ENCODE measurements around the gene ANKRD10. TPM values are rescaled to one million over a fixed set of nuclear protein-coding genes. Genes with fewer than 3 reads are reported as not detected.

Gene ANKRD10
- total RNA-seq, 4 donors from 2014 or later = 97.8 to 189 (median 114) TPM

DNA sequence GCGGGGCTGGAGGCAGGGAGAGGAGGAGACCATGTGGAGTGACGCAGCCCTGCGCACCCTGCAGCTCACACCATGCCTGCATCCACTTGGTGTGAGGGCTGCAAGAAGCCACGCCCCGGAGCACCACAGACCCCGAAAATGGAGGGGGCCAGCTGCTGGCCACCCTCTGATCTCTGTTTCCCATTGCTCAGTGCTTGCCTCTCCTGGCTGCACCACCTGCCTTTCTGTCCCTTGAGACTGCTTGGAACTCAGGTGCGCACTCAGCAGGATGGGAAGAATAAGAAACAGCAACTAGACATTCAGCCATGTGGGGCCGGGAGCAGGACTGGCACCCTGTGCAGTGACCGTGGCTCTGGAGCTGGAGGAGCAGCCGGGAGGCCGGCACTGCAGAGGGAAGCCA, 64.0 kb downstream of the ANKRD10 start:
- H3K9me3 ChIP-seq = no peaks in the 10 kb centered on the region
- 62 to 77% methylated on average over 4 to 5 of the region's 11 CpGs for WGBS, 2 donors (ENCODE audit: low coverage in 1 of 2)
- no peak overlapping the region for H3K27ac ChIP-seq
- ATAC-seq = no peak
- H3K4me3 ChIP-seq = no peak overlapping the region
- TF ChIP-seq EP300 (IDR thresholded peaks at IDR 0.05) (no peak), POLR2AphosphoS5 (IDR thresholded peaks at IDR 0.05) (no peak), POLR2A (IDR thresholded peaks at IDR 0.05) (no peak)
- TF ChIP-seq, protein P1, sequence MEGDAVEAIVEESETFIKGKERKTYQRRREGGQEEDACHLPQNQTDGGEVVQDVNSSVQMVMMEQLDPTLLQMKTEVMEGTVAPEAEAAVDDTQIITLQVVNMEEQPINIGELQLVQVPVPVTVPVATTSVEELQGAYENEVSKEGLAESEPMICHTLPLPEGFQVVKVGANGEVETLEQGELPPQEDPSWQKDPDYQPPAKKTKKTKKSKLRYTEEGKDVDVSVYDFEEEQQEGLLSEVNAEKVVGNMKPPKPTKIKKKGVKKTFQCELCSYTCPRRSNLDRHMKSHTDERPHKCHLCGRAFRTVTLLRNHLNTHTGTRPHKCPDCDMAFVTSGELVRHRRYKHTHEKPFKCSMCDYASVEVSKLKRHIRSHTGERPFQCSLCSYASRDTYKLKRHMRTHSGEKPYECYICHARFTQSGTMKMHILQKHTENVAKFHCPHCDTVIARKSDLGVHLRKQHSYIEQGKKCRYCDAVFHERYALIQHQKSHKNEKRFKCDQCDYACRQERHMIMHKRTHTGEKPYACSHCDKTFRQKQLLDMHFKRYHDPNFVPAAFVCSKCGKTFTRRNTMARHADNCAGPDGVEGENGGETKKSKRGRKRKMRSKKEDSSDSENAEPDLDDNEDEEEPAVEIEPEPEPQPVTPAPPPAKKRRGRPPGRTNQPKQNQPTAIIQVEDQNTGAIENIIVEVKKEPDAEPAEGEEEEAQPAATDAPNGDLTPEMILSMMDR (IDR thresholded peaks at IDR 0.05) = no peak
- H3K36me3 ChIP-seq = no peaks in the 10 kb centered on the region
- H3K4me1 ChIP-seq = peaks cover 0 to 10% (median 0%) of the 10 kb centered on the region in 3 donors
- peaks cover 6% of the 10 kb centered on the region for H3K27me3 ChIP-seq

DNA sequence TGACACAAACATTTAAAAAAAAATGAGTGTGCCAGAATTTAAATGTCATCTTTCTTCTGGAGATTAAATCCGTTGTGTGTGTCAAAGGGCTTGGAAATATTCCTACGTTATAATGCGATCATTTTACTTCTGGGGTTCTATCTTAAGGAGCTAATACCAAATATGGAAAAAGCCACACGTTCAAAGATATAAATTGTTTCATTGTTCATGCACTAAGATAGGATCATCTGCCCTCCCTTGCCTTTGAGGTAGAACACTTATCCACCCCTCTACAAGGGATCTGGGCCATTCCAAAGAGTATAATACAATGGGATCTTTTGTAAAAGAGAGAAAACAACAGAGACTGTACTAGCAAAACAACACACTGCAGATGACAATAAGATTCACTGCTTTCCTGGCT, 64.9 kb downstream of the ANKRD10 start:
- Histone ChIP-seq H3K27me3 (peaks cover 6% of the 10 kb centered on the region), H3K36me3 (no peaks in the 10 kb centered on the region), H3K4me1 (peaks cover 0 to 10% (median 0%) of the 10 kb centered on the region in 3 donors), H3K27ac (no peak overlapping the region), H3K4me3 (no peak overlapping the region), H3K9me3 (no peaks in the 10 kb centered on the region)
- no peak for ATAC-seq
- TF ChIP-seq, protein P1 (IDR thresholded peaks at IDR 0.05) = no peak
- TF ChIP-seq POLR2AphosphoS5 (IDR thresholded peaks at IDR 0.05) (no peak), POLR2A (IDR thresholded peaks at IDR 0.05) (no peak), EP300 (IDR thresholded peaks at IDR 0.05) (no peak)
- 20% methylated on average over 4 of the region's 4 CpGs for WGBS, 2 donors (ENCODE audit: low coverage in 1 of 2)

DNA sequence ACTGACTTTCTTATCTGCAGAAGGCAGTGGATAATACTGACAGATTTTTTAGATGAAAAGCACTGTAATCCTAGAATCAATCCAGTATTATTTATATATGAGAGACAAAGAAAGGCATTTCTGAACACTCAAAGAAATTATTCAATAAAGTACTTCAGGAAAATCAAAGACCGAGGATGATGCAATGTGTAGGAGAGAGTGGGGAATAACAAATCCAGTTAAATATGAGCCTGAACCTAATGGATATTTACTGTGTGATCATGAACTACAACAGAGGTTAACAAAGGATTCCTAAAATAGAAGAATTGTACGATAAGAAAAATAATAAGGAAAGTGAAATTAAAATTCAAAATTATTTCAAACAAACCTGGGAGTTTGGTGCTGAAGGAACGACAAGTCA, 69.3 kb downstream of the ANKRD10 start:
- H3K4me3 ChIP-seq = no peak overlapping the region
- no peaks in the 10 kb centered on the region for H3K36me3 ChIP-seq
- TF ChIP-seq POLR2A (IDR thresholded peaks at IDR 0.05) = no peak
- TF ChIP-seq EP300 (IDR thresholded peaks at IDR 0.05) = no peak
- TF ChIP-seq, protein P1 (IDR thresholded peaks at IDR 0.05) = no peak
- TF ChIP-seq POLR2AphosphoS5 (IDR thresholded peaks at IDR 0.05) = no peak
- H3K4me1 ChIP-seq = peaks cover 0 to 10% (median 0%) of the 10 kb centered on the region in 3 donors
- no peak for ATAC-seq
- no peak overlapping the region for H3K27ac ChIP-seq
- peaks cover 14% of the 10 kb centered on the region for H3K27me3 ChIP-seq
- H3K9me3 ChIP-seq = no peaks in the 10 kb centered on the region
- WGBS, 2 donors (ENCODE audit: low coverage in 1 of 2) = 59 to 80% methylated on average over 1 to 3 of the region's 3 CpGs

DNA sequence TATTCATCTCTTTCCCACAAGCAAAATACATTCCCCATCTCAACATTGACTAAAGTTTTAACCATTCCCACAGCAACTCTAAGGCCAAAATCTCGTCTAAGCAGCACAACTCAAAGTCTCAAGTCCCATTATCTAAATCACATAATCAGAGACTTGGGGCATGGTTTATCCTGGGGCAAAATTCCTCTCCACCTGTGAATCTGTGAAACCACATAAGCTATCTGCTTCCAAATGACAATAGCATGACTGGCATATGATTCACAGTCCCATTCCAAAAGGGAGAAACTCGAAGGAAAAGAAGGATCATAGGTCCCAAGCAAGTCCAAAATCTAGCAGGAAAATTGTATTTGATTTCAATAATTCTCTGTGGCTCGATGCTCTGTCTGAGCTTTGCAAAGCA, 73.0 kb downstream of the ANKRD10 start:
- no peak overlapping the region for H3K27ac ChIP-seq
- TF ChIP-seq POLR2AphosphoS5 (IDR thresholded peaks at IDR 0.05) (no peak), EP300 (IDR thresholded peaks at IDR 0.05) (no peak), POLR2A (IDR thresholded peaks at IDR 0.05) (no peak)
- TF ChIP-seq, protein P1 (IDR thresholded peaks at IDR 0.05) = no peak
- no peak overlapping the region for H3K4me3 ChIP-seq
- WGBS, 2 donors (ENCODE audit: low coverage in 1 of 2) = 75 to 82% methylated on average over 2 to 3 of the region's 3 CpGs
- H3K4me1 ChIP-seq = no peaks in the 10 kb centered on the region
- H3K9me3 ChIP-seq = no peaks in the 10 kb centered on the region
- no peak for ATAC-seq
- H3K36me3 ChIP-seq = no peaks in the 10 kb centered on the region
- H3K27me3 ChIP-seq = peaks cover 14% of the 10 kb centered on the region

DNA sequence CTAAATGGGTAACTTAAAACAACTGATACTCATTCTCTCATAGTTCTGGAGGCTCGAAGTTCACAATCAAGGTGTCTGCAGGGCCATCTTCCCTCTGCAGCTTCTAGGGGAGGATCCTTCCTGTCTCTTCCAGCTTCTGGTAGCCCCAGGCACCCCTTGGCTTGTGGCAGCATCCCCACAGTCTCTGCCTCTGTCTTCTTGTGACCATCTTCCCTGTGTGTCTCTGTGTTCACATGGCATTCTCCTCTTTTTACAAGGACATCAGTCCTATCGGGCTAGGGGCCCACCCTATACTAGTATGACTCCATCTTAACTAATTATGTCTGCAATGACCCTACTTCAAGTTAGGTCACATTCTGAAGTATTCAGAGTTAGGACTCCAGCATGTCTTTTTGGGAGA, 73.5 kb downstream of the ANKRD10 start:
- Histone ChIP-seq H3K4me1 (no peaks in the 10 kb centered on the region), H3K27me3 (peaks cover 12% of the 10 kb centered on the region), H3K27ac (no peak overlapping the region), H3K9me3 (no peaks in the 10 kb centered on the region), H3K4me3 (no peak overlapping the region), H3K36me3 (no peaks in the 10 kb centered on the region)
- 68 to 100% methylated on average over 1 to 2 of the region's 2 CpGs for WGBS, 2 donors (ENCODE audit: low coverage in 1 of 2)
- no peak for ATAC-seq
- TF ChIP-seq POLR2AphosphoS5 (IDR thresholded peaks at IDR 0.05) (no peak), POLR2A (IDR thresholded peaks at IDR 0.05) (no peak), EP300 (IDR thresholded peaks at IDR 0.05) (no peak)
- TF ChIP-seq, protein P1 (IDR thresholded peaks at IDR 0.05) = no peak
